Activated naive CD4-positive, alpha-beta T cell treated with anti-CD3 and anti-CD28 coated beads, Interleukin-2, amount 10 ng/mL, durations not matched to agents 7 days and 5 days (primary cell): Measurements from ENCODE around the gene LRRC72.

Source experiments
- CTCF ChIA-PET: fragments of 350-600 bp; sonication (Branson Sonifier 250); formaldehyde crosslinking; loops from one replicate; lab custom pipeline; 2021; ENCODE audit warnings: antibody characterized with exemption; lab: Charles Lee
- DNase-seq: peaks from one replicate; pipeline ENCODE4 v3.0.0-alpha.2; 2020
- H3K27ac Mint-ChIP-seq: one replicate; pipeline ENCODE4 v1.8.0; 2021; ENCODE audit warnings: mild to moderate bottlenecking, moderate library complexity, mixed read lengths
- H3K27me3 Mint-ChIP-seq: one replicate; pipeline ENCODE4 v1.8.0; 2021; ENCODE audit warnings: mild to moderate bottlenecking, mixed read lengths
- H3K36me3 Mint-ChIP-seq: one replicate; pipeline ENCODE4 v1.8.0; 2021; ENCODE audit warnings: mixed read lengths
- H3K4me1 Mint-ChIP-seq: one replicate; pipeline ENCODE4 v1.8.0; 2021; ENCODE audit warnings: mixed read lengths
- H3K4me3 Mint-ChIP-seq: one replicate; pipeline ENCODE4 v1.8.0; 2021; ENCODE audit warnings: mild to moderate bottlenecking, moderate library complexity, mixed read lengths
- H3K9me3 Mint-ChIP-seq: one replicate; pipeline ENCODE4 v1.8.0; 2021; ENCODE audit warnings: mixed read lengths

The LRRC72 gene

GRCh38 chr7:16603633-16604032 is 77.0 kb downstream of the LRRC72 start:
- Mint-ChIP-seq H3K27ac (no peak overlapping the region), H3K4me3 (no peak overlapping the region), H3K9me3 (no peaks in the 10 kb centered on the region), H3K27me3 (no peaks in the 10 kb centered on the region), H3K4me1 (no peaks in the 10 kb centered on the region), H3K36me3 (peaks cover 12% of the 10 kb centered on the region)
- DNase-seq, result no peak
- CTCF ChIA-PET, result no interaction called here

GRCh38 chr7:16604054-16604453 is 77.4 kb downstream of the LRRC72 start:
- DNase-seq, result no peak
- Mint-ChIP-seq H3K9me3 (no peaks in the 10 kb centered on the region), H3K36me3 (peaks cover 12% of the 10 kb centered on the region), H3K4me1 (no peaks in the 10 kb centered on the region), H3K4me3 (no peak overlapping the region), H3K27ac (no peak overlapping the region), H3K27me3 (no peaks in the 10 kb centered on the region)
- CTCF ChIA-PET, result no interaction called here

DNA sequence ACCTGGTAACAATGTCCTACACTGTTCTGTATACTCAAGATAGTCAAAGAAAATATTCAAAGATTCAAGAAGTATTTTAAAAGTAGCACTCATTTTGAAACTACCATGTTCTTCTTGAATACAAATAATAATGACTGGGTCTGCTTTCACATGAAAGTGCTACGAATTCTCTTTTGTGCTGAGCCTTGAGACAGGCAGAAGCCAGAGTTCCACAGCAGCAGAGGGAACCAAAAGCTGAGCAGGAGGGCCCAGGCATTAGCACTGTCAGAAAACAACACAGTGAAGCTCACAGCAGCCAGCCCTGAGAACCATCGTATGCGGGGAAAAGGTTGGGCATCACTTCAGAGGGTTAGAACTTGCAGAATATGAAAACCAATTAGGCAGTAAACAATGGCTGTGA is 80.1 kb downstream of the LRRC72 start:
- Mint-ChIP-seq H3K27ac (no peak overlapping the region), H3K4me3 (no peak overlapping the region), H3K27me3 (no peaks in the 10 kb centered on the region), H3K4me1 (no peaks in the 10 kb centered on the region), H3K36me3 (peaks cover 8% of the 10 kb centered on the region), H3K9me3 (no peaks in the 10 kb centered on the region)
- CTCF ChIA-PET, result no interaction called here
- no peak for DNase-seq

- H3K27ac Mint-ChIP-seq, result no peak overlapping the region
- DNase-seq, result no peak
- no peaks in the 10 kb centered on the region for H3K9me3 Mint-ChIP-seq
- peaks cover 5% of the 10 kb centered on the region for H3K36me3 Mint-ChIP-seq
- H3K27me3 Mint-ChIP-seq, result no peaks in the 10 kb centered on the region
- H3K4me3 Mint-ChIP-seq, result no peak overlapping the region
- H3K4me1 Mint-ChIP-seq, result no peaks in the 10 kb centered on the region
- CTCF ChIA-PET, result no interaction called here
These were observed 83.3 kb downstream of the LRRC72 start for GRCh38 chr7:16609842-16610450.

- H3K4me3 Mint-ChIP-seq, result no peak overlapping the region
- H3K27me3 Mint-ChIP-seq, result no peaks in the 10 kb centered on the region
- H3K4me1 Mint-ChIP-seq, result no peaks in the 10 kb centered on the region
- H3K36me3 Mint-ChIP-seq, result peaks cover 5% of the 10 kb centered on the region
- no peak overlapping the region for H3K27ac Mint-ChIP-seq
- no peak for DNase-seq
- CTCF ChIA-PET, result no interaction called here
- no peaks in the 10 kb centered on the region for H3K9me3 Mint-ChIP-seq
These were observed 85.1 kb downstream of the LRRC72 start for GRCh38 chr7:16611711-16612110.

DNA sequence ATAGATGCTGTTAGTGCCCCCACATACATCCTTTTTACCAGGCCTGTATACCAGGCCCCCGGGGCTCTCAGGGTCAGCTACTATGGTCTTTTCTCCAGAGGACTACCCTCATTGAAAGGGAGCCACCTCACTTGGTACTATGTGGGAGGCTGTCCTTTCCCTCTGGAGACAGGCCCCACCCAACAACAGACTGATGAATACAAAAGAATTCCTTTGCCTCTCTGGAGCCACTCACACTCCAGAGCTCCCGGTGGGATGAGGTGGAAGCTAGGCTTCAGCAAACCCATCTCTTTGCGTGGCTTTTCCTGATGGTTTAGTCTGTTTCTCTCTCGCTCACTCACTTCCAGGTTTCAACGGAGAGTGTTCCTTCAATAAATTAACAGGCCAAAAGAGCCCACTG is 88.6 kb downstream of the LRRC72 start:
- H3K27ac Mint-ChIP-seq, result no peak overlapping the region
- no peaks in the 10 kb centered on the region for H3K4me1 Mint-ChIP-seq
- H3K36me3 Mint-ChIP-seq, result peaks cover 15% of the 10 kb centered on the region
- H3K27me3 Mint-ChIP-seq, result no peaks in the 10 kb centered on the region
- CTCF ChIA-PET, result no interaction called here
- H3K4me3 Mint-ChIP-seq, result no peak overlapping the region
- no peak for DNase-seq
- H3K9me3 Mint-ChIP-seq, result no peaks in the 10 kb centered on the region

DNA sequence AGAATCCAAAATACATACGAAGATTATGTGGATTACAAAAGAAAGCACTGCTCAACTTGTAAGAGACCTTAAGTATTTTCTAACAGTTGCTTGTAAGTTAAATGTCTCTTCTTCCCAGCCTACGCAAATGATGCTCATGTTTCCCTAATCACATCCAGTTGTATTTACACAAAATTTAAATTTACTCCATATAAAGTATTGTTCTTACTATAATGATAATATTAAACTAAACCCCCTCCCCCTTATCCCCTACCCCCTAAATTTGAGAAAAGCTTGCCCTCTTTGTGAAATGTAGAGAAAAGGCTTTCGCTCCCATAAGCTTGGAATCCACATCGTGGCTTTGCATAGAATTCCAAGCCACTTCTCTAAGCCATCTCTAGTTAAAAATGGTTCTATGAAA is 89.5 kb downstream of the LRRC72 start:
- no peak for DNase-seq
- Mint-ChIP-seq H3K36me3 (peaks cover 15% of the 10 kb centered on the region), H3K27ac (no peak overlapping the region), H3K27me3 (no peaks in the 10 kb centered on the region), H3K9me3 (no peaks in the 10 kb centered on the region), H3K4me1 (no peaks in the 10 kb centered on the region), H3K4me3 (no peak overlapping the region)
- CTCF ChIA-PET, result no interaction called here

GRCh38 chr7:16616542-16616941 is 89.9 kb downstream of the LRRC72 start:
- Mint-ChIP-seq H3K4me3 (no peak overlapping the region), H3K27me3 (no peaks in the 10 kb centered on the region), H3K9me3 (no peaks in the 10 kb centered on the region), H3K36me3 (peaks cover 15% of the 10 kb centered on the region), H3K4me1 (no peaks in the 10 kb centered on the region), H3K27ac (no peak overlapping the region)
- DNase-seq, result no peak
- CTCF ChIA-PET, result no interaction called here

- no peak overlapping the region for H3K4me3 Mint-ChIP-seq
These were observed 93.4 kb downstream of the LRRC72 start for GRCh38 chr7:16619979-16620408.

DNA sequence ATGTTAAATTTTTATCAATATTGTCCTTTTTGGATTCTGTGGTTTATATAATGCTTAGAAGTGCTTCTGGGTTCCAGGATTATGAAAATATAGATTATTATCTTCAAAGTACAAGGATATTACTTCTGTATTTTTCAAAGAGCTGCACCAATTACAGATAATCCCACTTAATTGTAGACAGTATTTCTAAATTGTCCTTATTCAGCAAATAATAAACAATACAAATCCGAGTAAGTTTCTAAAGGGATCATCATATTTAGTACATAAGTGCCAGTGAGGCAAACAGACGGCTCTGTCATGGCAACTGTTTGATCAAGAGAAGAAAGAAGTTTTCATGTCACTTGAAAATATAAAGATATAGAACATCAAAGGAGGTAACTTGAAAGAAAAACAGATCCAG is 99.8 kb downstream of the LRRC72 start:
- CTCF ChIA-PET, result no interaction called here
- Mint-ChIP-seq H3K27ac (no peak overlapping the region), H3K9me3 (no peaks in the 10 kb centered on the region), H3K4me1 (no peaks in the 10 kb centered on the region), H3K27me3 (no peaks in the 10 kb centered on the region), H3K36me3 (peaks cover 7% of the 10 kb centered on the region), H3K4me3 (no peak overlapping the region)
- DNase-seq, result no peak

More at GRCh38 chr7:16619979-16620408, 93.4 kb downstream of the LRRC72 start:
- Mint-ChIP-seq H3K4me1 (no peaks in the 10 kb centered on the region), H3K27me3 (no peaks in the 10 kb centered on the region), H3K9me3 (no peaks in the 10 kb centered on the region), H3K27ac (no peak overlapping the region), H3K36me3 (peaks cover 19% of the 10 kb centered on the region)
- no peak for DNase-seq
- CTCF ChIA-PET, result interaction anchor here (1.0 kb wide), 1 partner anchor 17 kb away, joined by 3 read pairs; no protein-coding TSS in a partner anchor

GRCh38 chr7:16627236-16627635 is 100.6 kb downstream of the LRRC72 start:
- Mint-ChIP-seq H3K27ac (no peak overlapping the region), H3K9me3 (no peaks in the 10 kb centered on the region), H3K27me3 (no peaks in the 10 kb centered on the region), H3K4me1 (no peaks in the 10 kb centered on the region), H3K36me3 (peaks cover 6% of the 10 kb centered on the region), H3K4me3 (no peak overlapping the region)
- CTCF ChIA-PET, result no interaction called here
- DNase-seq, result no peak

GRCh38 chr7:16630654-16631053 is 104.0 kb downstream of the LRRC72 start:
- H3K4me1 Mint-ChIP-seq, result no peaks in the 10 kb centered on the region
- no peak overlapping the region for H3K4me3 Mint-ChIP-seq
- no peaks in the 10 kb centered on the region for H3K27me3 Mint-ChIP-seq
- CTCF ChIA-PET, result no interaction called here
- no peaks in the 10 kb centered on the region for H3K9me3 Mint-ChIP-seq
- H3K27ac Mint-ChIP-seq, result no peak overlapping the region
- peaks cover 2% of the 10 kb centered on the region for H3K36me3 Mint-ChIP-seq
- no peak for DNase-seq
